Dermis microvascular lymphatic vessel endothelial cell (primary cell): ENCODE data around the gene TLCD3A. TPM values are rescaled to one million over a fixed set of nuclear protein-coding genes. Genes with fewer than 3 reads are reported as not detected.

Source experiments
- DNase-seq, 2 donors: peaks; one replicate each; pipeline versions ENCODE4 v3.0.0 to v3.0.0-alpha.2; 2010; ENCODE audit warnings: low read depth in 2 of 2
- total RNA-seq: library from RNA; depleted of rRNA; stranded (reverse); fragments of >200 nt; gene quantifications from 2 replicates; pipeline ENCODE4 v1.2.1, GENCODE V29; 2014

The TLCD3A gene
- total RNA-seq, 1 donor from 2014 or later = 9.0 TPM

DNA sequence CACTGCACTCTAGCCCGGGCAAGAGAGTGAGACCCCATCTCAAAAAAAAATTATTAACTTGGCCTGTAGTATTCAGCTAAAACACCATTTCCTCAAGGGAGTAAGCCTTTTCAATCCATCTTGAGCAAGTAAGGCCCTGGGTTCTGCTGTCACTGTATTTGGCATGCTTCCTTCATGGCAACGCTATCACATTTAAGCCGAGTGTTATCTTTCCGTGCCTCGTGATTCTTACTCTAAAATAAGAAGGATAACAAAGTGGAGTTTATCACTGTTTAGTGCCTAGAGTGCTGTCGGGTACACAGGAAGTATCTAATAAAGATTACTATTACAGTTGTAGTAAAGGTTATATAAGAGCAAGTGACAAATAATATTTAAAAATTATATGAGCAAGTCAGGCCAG is 26.5 kb upstream of the TLCD3A start:
- DNase-seq = no peak

DNA sequence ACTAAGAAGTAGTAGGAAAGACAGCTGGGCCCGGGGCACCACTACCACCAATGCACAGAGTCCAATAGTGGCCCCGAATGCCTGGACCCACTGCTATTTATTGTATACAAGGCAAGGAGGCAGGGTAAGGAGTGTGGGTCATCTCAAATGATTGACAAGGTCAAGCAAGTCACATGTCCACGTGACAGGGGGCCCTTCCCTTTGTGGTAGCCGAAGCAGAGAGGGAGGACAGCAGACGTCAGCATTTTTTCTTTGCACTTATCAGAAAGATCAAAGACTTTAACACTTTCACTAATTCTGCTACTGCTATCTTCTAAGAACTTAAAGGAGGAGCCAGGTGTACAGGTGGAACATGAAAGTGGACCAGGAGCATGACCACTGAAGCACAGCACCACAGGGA is 24.3 kb upstream of the TLCD3A start:
- DNase-seq = no peak

DNA sequence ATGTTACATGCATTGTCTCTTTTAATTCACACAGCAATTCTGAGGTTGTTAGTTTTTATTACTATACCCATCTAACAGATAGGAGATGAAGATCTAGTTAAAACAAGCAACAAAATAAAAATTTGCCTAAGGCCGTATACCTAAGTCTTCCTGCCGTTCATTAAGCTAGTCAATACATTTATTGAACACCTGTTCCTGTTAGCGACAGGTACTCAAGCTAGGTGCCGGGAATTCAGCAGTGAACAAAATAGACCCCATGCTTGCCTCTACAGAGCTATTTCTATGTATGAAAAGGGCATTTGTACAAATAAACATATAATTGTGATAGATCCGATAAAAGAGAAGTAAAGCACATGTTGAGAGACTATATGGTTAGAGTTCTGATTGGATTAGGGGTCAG is 14.3 kb upstream of the TLCD3A start:
- no peak for DNase-seq

DNA sequence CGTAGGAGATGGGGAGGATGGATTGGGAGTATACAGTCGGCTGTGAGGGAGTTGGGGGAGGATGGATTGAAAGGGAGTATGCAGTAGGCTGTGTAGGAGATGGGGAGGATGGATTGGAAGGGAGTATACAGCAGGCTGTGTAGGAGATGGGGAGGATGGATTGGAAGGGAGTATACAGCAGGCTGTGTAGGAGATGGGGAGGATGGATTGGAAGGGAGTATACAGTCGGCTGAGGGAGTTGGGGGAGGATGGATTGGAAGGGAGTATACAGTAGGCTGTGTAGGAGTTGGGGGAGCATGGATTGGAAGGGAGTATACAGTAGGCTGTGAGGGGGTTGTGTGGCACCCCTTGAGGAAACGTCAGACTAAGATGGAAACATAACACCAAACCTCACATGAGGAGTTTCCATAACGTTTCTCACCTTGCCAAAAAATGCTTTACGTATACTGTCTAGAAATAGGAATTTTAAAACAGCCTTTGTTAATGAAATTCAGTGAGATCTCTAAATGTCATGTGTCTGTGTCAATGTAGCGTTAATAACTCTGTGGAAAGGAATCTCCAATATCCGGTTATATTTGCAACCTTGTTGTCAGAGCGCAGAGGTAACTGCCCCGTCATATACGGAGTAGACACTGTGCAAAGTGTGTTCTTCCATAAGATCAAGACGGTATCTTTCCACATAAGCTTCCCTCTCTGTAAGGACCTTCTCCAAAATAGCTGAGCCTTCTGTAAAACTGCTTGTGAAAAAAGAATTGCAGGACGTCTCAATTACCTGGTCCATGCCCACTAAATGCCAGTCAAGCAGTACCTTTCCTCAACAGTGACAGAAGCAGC is 11.5 kb upstream of the TLCD3A start:
- DNase-seq = no peak

DNA sequence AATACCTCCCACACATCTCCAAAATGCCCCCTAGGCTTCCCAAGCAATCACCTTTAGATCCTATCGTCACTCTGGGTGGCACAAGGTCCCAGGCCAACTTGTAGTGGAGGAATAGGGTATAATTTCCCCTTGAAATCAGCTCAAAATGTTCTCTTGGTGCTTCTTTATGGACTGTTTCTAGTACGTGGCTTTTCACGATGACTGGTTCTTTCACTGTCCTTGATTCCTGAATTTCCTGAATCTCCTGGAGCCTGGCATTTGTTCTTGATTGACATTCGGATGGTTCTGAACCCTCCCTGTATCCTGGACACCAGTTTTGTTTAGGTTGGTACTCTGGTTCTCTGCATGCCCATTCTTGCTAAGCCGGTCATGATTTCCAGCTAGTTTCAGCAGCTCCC is 10.9 kb upstream of the TLCD3A start:
- no peak for DNase-seq

DNA sequence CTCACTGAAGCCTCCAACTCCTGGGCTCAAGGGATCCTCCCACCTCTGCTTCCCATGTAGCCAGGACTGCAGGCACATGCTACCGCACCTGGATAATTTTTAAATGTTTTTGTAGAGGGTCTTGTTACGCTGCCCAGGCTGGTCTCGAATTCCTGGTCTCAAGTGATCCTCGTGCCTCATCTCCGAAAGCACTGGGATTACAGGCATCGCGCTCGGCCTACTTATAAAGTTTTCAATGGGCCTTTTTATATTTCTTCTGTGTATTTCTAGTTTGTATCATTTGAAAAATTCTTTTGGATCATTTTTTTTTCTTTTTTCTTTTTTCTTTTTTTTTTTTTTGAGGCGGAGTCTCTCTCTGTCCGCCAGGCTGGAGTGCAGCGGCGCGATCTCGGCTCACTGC is 7.3 kb upstream of the TLCD3A start:
- DNase-seq = no peak

DNA sequence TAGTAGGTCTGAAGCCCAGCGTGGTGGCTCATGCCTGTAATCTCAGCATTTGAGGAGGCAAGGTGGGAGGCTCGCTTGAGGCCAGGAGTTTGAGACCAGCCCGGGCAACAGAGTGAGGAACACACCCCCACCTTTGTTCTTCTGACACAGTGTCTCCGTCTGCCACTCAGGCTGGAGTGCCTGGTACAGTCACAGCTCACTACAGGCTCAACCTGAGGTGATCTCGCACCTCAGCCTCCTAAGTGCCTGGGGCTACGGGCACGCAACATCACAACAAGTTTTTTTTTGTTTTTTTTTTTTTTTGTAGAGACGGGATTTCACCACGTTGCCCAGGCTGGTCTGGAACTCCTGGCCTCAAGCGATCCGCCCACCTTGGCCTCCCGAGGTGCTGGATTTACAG is 6.7 kb upstream of the TLCD3A start:
- no peak for DNase-seq

DNA sequence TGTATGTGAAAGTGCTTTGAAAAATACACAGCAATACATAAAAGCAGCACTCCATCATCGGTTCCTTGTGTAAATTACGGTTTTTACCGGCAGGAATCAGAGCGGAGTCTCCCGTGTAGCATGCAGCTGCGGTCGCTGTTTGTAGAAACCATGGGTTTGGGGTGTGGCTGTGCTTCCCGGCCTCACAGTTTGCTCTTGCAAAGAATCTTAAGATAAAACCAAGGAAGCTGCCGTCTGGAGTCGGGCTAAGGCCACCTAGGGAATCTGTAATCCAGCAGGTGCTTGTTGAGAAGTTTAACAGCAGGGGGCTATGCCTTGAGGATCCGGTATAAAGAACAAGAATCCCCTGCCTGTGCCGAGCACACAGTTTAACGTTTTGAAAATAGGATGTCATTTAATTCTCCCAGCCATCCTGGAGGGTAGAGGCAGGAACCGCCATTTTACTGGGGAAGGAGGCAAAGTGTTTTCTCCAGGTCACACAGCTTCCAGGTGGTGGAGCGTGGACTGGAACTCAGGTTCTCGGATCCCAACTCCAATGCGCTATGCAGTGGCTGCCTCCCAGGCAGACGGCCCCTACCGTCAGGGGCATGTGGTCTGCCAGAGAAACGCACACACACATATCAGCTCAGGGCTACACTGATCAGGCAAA is 6.0 kb upstream of the TLCD3A start:
- no peak for DNase-seq

DNA sequence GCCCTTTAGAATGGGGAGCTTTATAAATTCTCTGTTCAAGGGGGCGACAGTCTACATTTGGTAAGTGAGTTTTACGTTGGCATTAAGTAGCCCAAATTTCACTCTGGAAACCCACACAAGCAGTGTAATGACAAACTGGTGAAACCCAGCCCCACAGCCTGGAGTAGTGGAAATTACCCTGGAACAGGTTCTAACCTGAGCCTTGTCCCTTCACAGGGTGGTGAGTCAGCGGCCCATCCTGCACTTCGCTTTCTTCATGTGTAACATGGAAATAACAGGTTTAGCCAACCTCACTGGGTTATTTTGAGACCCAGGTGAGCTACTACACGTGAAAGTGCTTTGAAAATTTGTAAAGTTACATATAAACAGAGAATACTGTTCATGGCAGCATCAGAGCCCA is 3.5 kb upstream of the TLCD3A start:
- no peak for DNase-seq

DNA sequence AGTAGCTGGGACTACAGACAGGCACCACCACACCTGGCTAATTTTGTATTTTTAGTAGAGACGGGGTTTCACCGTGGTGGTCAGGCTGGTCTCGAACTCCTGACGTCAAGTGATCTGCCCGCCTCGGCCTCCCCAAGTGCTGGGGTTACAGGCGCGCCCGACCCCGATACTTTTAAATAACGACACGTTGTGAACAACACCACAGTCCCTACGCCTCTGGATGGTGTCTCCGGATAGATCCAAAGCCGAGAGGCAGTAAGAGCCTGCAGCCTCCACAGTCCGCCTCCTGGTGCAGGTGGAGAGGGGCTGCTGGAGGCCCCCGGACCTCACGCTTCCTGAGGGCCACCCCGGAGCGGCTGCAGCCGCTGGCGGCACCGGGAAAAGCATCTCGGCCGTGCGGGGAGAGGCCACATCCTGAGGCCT is 741 bp upstream of the TLCD3A start:
- no peak for DNase-seq

DNA sequence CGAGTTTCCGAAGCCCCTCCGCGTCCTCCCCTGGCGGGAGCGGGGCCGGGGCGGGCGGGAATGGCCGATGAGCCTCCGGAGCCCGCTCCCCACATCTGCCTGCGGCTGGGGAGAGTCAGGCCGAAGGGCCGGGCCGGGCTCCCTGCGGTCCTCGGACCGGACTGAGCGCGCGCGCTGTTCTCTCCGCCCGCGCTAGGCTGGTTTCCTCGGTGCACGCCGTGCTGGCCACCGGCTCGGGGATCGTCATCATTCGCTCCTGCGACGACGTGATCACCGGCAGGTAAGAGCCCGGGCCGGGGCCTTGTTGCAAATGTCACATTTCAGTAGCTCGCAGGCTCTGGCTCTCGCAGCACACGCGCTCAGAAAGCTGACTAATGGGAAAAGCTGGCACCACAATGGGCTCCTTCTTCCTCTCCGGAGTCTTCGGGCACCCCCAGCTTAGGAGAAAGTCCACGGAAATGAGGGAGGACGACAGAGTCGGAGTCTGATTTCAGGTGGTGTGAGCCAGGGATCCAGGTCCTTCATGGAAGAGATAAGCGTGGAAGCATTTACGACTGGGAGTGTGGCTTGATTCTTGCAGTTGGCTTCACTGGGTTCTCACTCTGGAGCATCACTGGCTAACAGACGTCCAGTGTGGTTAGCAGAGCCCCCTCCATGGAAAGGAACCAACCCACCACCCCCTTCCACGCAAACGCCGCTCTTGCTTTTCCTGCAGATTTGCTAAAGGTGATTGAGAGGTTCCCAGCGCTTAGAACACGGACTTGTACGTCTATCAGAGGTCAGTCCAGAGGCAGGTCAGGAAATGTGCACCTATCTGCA is 715 bp downstream of the TLCD3A start:
- peak in 1 of 2 donors; percentile 41 for DNase-seq

DNA sequence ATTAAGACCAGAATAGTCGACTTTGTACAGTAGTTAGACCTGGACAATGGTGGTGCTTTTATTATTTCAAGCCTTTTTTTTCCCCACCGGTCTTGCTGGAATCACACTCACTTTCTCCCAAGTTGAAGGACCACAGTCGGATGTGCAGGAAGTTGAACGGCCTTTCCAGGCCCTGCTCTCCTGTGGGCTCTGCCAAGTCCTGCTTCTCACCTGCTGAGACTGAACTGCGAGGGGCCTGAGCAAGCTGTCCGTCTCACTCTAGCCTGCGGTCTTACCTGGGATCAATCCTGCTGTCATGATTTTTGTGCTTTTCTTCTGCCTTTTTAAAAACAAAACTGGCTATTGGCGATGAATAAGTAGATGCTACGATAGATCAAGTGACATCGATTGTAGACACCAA is 1.3 kb downstream of the TLCD3A start:
- no peak for DNase-seq

DNA sequence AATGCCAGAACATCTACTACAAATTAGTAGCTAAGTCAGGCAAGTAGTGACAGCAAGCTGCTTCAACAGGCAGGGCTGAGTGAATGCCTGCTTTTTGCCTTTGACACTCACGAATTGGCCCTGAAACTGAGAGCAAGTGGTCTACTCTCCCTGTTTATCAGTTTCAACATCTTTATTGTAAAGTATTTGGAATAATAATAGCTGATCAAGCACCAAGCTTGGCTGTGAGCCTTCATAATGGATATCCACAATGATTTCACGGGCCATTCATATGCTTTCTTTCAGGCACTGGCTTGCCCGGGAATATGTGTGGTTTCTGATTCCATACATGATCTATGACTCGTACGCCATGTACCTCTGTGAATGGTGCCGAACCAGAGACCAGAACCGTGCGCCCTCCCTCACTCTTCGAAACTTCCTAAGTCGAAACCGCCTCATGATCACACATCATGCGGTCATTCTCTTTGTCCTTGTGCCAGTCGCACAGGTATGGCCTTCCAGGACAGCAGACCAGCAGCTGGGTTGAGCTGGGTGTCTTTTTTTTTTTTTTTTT is 5.2 kb downstream of the TLCD3A start:
- no peak for DNase-seq

DNA sequence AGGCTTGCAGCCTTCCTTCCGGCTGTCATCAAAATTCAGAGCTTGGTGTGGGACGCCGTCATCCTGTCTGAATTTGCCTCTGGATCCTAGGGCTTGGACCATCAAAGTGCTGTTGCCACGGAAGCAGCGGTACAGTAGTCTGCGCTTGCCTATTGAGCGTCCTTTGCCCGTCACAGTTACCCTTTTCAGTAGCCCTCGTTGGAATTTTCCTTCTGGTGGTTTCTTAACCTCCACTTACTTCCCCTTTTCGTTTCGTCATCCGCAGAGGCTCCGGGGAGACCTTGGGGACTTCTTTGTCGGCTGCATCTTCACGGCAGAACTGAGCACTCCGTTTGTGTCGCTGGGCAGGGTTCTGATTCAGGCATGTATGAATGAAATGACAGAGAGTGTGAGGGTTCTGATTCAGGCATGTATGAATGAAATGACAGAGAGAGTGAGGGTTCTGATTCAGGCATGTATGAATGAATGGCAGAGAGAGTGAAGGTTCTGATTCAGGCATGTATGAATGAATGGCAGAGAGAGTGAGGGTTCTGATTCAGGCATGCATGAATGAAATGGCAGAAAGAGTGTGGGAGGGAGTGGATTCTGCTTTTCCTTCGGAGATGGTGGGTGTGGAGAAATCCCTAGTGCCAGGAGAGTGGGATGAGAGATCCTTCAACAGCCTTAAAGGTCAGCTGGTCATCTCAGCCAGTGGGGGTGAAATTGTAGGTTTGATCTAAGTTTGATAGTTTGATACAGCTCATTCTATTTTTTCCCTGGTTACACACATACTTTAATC is 8.0 kb downstream of the TLCD3A start:
- DNase-seq = no peak

DNA sequence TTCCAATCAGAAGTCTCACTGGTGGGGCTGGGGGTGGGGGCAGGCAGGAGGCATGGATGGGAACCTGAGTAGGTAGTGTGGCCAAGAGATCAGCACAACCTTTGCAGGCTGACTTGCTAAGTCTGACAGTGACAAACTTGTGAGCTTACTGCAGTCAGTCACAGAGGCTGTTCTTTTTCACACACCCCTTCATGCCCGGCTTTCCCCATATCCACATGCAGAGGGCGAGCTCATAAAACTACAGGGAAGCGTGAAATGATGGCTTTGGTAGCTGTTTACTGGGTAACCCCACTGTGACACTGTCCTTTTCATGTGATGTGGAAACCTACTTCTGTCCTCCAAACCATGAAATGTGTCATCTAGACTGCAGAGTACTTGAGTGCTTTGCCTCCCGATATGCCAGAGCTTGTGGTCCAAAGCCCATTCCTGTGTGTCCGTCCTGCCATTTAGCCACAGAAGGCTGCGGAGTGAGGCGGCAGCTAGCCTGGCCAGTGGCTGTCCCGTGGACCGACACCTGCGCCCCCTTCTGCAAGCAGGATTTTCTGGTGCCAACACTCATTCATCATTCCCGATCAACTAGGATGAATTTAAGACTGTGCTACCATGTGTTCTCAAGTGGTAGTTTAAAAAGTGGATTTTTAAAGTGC is 9.9 kb downstream of the TLCD3A start:
- DNase-seq = no peak

DNA sequence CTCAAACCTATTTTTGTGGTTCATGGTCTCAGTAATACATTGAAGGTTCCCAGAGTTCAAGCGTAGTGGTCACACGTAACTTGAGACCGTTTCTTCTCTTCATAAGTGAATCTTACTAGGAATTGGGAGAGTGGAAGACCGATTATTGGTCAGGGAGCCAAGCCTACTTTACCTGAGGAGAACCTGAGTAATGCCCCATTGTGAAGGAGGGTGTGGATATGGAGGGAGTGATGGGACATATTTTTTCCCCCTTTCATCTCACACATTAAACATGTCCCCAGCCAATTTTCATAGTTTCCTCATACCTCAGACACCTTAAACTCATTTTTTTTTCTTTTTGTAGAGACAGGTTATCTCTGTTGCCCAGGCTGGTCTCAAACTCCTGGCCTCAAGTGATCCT is 10.7 kb downstream of the TLCD3A start:
- no peak for DNase-seq

DNA sequence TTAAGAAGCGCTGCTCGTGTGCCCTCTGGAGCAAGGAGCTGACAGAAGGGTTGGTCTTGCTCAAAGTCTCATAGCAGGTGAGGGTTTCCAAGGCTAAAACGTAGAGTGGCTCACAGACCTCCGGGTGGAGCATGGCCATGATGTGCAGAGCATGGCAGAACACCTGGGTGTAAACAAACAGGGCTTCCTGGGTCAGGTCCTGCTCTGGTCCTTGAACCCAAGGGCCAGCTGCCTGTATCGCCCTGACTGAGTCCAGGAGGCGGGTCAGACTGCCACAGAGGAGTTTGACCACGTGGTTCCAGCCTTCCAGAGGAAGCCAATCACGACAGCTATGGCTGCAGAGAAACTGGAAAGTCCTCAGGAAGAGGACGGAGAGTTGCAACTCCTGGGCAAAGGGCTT is 12.5 kb downstream of the TLCD3A start:
- DNase-seq = no peak

DNA sequence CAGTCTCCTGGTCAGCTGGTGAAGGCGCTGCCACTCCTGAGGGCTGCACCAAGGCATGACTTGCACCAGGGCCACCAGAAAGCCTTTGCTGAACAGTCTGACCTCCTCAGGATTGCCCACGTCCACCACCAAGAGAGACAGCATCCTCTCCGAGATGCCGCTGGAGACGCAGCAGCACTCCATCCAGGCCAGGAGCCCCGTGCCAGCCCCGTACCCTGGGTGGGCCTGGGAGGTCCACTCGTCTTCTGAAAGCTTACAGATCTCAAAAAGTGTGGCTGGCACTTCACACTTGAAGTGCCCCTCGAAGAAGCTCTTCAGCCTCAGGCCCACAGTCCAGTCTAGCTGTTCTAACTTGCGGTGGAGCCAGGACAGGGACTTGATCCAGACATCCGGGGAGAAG is 13.0 kb downstream of the TLCD3A start:
- no peak for DNase-seq

DNA sequence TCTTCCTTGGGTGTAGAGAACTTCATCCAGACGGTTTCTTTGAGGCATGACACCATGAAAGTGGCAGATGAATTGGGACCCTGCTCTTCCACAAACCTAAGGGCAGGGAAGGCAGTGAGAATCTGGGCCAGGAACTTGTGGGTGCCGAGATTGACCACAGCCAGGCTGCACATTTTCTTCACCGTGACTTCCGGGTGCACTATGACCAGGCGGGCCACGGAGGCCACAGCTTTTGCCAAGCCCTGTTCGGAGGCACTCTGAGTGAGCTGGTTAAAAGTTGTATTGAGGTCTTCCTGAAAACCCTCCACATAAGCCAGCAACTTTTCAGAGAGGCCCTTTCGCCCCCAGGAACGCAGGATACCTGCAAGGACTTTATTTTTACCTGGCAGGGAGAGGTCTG is 13.8 kb downstream of the TLCD3A start:
- DNase-seq = no peak

DNA sequence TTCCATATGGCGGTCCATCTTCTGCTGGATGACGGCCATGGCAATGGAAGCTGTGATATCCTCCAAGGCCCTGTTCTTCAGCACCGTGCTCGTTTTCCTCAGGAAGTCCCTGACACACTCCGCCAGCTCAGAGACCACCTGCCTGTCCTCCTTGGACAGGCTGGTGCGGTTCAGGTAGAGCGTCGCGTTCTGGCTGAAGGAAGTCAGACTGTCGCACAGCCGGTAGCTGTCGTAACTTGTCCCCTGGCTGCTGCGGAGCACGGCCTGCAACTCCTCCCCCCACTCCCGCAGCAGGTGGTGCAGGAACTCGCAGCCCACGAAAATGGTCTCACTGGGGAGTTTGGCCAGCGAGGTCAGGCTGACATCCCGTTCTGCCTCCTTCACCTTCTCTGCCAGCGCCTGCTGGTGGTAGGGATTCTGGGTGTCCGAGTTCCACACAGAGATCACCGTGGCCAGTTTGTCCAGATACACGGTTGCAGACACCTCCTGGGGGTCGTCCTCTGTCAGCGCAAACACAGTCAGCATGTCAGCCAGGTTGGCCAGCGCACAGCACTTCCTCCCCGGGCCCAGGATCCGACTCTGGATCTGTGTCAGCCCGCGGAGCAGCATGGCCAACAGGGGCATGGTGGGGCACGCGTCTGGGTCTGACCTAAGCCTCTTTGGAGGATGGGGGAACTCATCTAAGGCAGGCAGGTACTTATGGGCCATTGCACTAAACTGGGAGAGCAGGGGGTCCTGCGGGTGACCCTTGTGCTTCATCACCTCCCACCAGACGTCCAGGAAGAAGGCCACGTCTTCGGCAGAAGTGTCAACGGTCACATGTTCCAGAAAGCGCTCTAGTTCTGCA is 14.6 kb downstream of the TLCD3A start:
- no peak for DNase-seq
